NCI-H1105 treated with DMSO at 0.1 percent for 48 hours (cell line): ENCODE measurements around the gene SOWAHB.

Experiments
- DNase-seq: peaks from one replicate; lab custom pipeline; 2025; lab: John Stamatoyannopoulos, UW

The SOWAHB gene

GRCh38 chr4:76850010-76850441 lies 47.9 kb downstream of the SOWAHB start:
- DNase-seq: no peak
